ENCODE data around the gene PMAIP1.
"Not testable (repeated sequence)": the region's sequence is repeated elsewhere in the genome, so short reads cannot be mapped to it uniquely, and the experiment has no call there.

PMAIP1 gene

GRCh38 chr18:59899298-59900221, at the start of gene PMAIP1:
Gene PMAIP1, plus strand, starts transcription at chr18:59899996. Its CDS starts 182 bp downstream, at chr18:59900178.
- DNase-seq = peak; percentile 79 to 88

- DNase-seq = peak in 1 of 2 experiments; percentile 31
These were observed 47.9 kb upstream of the PMAIP1 start for GRCh38 chr18:59851784-59852399.

- no peak for DNase-seq
These were observed 47.2 kb upstream of the PMAIP1 start for GRCh38 chr18:59852548-59852947.

GRCh38 chr18:59853380-59853779, 46.4 kb upstream of the PMAIP1 start:
- no peak for DNase-seq

GRCh38 chr18:59853988-59854387, 45.8 kb upstream of the PMAIP1 start:
- not testable (repeated sequence) for DNase-seq

- DNase-seq = no peak
These were observed 38.8 kb upstream of the PMAIP1 start for GRCh38 chr18:59861009-59861408.

GRCh38 chr18:59861963-59862819, 37.6 kb upstream of the PMAIP1 start:
- DNase-seq = no peak

GRCh38 chr18:59865241-59865986, 34.4 kb upstream of the PMAIP1 start:
- DNase-seq = no peak

- DNase-seq = no peak
These were observed 33.1 kb upstream of the PMAIP1 start for GRCh38 chr18:59866551-59867269.

- no peak for DNase-seq
These were observed 32.3 kb upstream of the PMAIP1 start for GRCh38 chr18:59867337-59868104.

GRCh38 chr18:59870623-59871130, 29.1 kb upstream of the PMAIP1 start:
- DNase-seq = no peak

GRCh38 chr18:59871711-59872362, 28.0 kb upstream of the PMAIP1 start:
- no peak for DNase-seq

GRCh38 chr18:59873641-59874040, 26.2 kb upstream of the PMAIP1 start:
- DNase-seq = no peak

GRCh38 chr18:59874166-59874565, 25.6 kb upstream of the PMAIP1 start:
- DNase-seq = no peak

GRCh38 chr18:59876310-59876626, 23.5 kb upstream of the PMAIP1 start:
- no peak for DNase-seq

GRCh38 chr18:59877361-59877760, 22.4 kb upstream of the PMAIP1 start:
- DNase-seq = no peak

GRCh38 chr18:59878644-59879043, 21.2 kb upstream of the PMAIP1 start:
- no peak for DNase-seq

GRCh38 chr18:59881728-59882656, 17.8 kb upstream of the PMAIP1 start:
- DNase-seq = no peak

- no peak for DNase-seq
These were observed 15.4 kb upstream of the PMAIP1 start for GRCh38 chr18:59884351-59884750.

Data from NCI-H524 (cell line).